GM12878 (cell line): Measurements from ENCODE around the gene GPC2. TPM values are rescaled to one million over a fixed set of nuclear protein-coding genes. Genes with fewer than 3 reads are reported as not detected.

ENCODE experiments used
- ATF2 ChIP-seq: IDR thresholded peaks from 2 replicates; pipeline ENCODE4 v1.6.1; 2012; ENCODE audit warnings: low read length, inconsistent platforms
- E2F8 ChIP-seq: fragments of 450-650 bp; IDR thresholded peaks from 2 replicates; pipeline ENCODE4 v1.6.1; 2018; ENCODE audit warnings: mild to moderate bottlenecking, low read depth, moderate library complexity; ENCODE audit not compliant: partially characterized antibody
- ETV6 ChIP-seq, 2 experiments: fragments of 450-650 bp in 1 of 2; IDR thresholded peaks in 1 of 2; conservative IDR thresholded peaks in 1 of 2; 2 replicates each; pipeline ENCODE4 v1.6.1; 2014; ENCODE audit warnings: antibody characterized with exemption in 1 of 2, borderline replicate concordance in 1 of 2, low read depth in 1 of 2, mild to moderate bottlenecking in 1 of 2, moderate library complexity in 1 of 2
- JUNB ChIP-seq: IDR thresholded peaks from 2 replicates; pipeline ENCODE4 v1.6.1; 2016; ENCODE audit warnings: antibody characterized with exemption, mild to moderate bottlenecking
- REST ChIP-seq: IDR thresholded peaks from 2 replicates; pipeline ENCODE4 v1.6.1; 2012; ENCODE audit warnings: mild to moderate bottlenecking, low read depth, low read length
- SUPT20H ChIP-seq: IDR thresholded peaks from 2 replicates; pipeline ENCODE4 v1.6.1; 2011; ENCODE audit warnings: low read depth, mild to moderate bottlenecking, low read length, moderate library complexity, borderline replicate concordance; ENCODE audit not compliant: control insufficient read depth
- polyA plus RNA-seq, 11 experiments: library from polyadenylated mRNA; depleted of rRNA in 4 of 11; unstranded in 6 of 11; stranded (reverse) in 5 of 11; fragments of >200 nt; fragmentation: Nextera tagmentation in 4 of 11; fragmentation: Illumina TruSeq in 1 of 11; extraction: Ambion mirVana in 4 of 11; extraction: Trizol in 1 of 11; gene quantifications; 1 replicate in 1 of 11; 2 replicates in 10 of 11; pipeline versions ENCODE4 v1.2.1 to v1.2.3, GENCODE V29; 2011 to 2016; ENCODE audit warnings: inconsistent platforms in 2 of 11, missing spikeins in 2 of 11, low read depth in 1 of 11
- total RNA-seq, 4 experiments: library from RNA; depleted of rRNA in 3 of 4; stranded (reverse); fragments of >200 nt in 3 of 4; fragmentation: Illumina TruSeq in 1 of 4; extraction: Trizol in 1 of 4; gene quantifications; 2 replicates each; pipeline versions ENCODE4 v1.2.1 to v1.2.3, GENCODE V29; 2013 to 2021

Gene GPC2
- total and polyA plus RNA-seq, 10 of the 15 experiments (the other 5 are each of a cell fraction or from before 2014, with no cell fraction given), result 0.19 to 6.3 (median 0.77) TPM

GRCh38 chr7:100221231-100221718 is 44.1 kb upstream of the GPC2 start (continued):
- 0 out of 2 replicates have a peak, but pooled peaks have one; percentile 1 for TF ChIP-seq REST
- TF ChIP-seq JUNB, result peak; percentile 63
- peak in 1 of 2 experiments; percentile 85; a peak in 2 of 4 replicates for TF ChIP-seq ETV6 (conservative IDR thresholded peaks at IDR 0.05 in 1 of 2, IDR thresholded peaks at IDR 0.05 in 1 of 2; ENCODE audit: borderline replicate concordance in 1 of 2, low read depth in 1 of 2)
- TF ChIP-seq SUPT20H, result no peak
- TF ChIP-seq E2F8, result no peak
- TF ChIP-seq ATF2, result peak; percentile 81; the same call in 1 of the 2 replicates
